ENCODE results near the gene ADGRB3. TPM values are rescaled to one million over a fixed set of nuclear protein-coding genes. Genes with fewer than 3 reads are reported as not detected.

ADGRB3 gene
- polyA plus RNA-seq, 2 of the 4 experiments (the other 2 are of a cell fraction): not detected

GRCh38 chr6:69042297-69042696 is 407.2 kb downstream of the ADGRB3 start:
- Histone ChIP-seq H3K9me3 (no peaks in the 10 kb centered on the region), H3K4me1 (0 out of 3 replicates have a peak, but pooled peaks cover 2% of the 10 kb centered on the region), H3K4me3 (no peak overlapping the region), H3K27ac (no peak overlapping the region), H3K4me2 (no peak overlapping the region)
- TF ChIP-seq FOSL2 (IDR thresholded peaks at IDR 0.05) (no peak), FOSL2 (CRISPR knock-in tag; IDR thresholded peaks at IDR 0.05) (no peak), ZNF302 (CRISPR knock-in tag; IDR thresholded peaks at IDR 0.05) (no peak), BHLHE40 (IDR thresholded peaks at IDR 0.05; ENCODE audit: low read depth, low read length) (no peak), RCOR1 (IDR thresholded peaks at IDR 0.05; ENCODE audit: low read depth, low read length) (no peak), NPAS2 (CRISPR knock-in tag; IDR thresholded peaks at IDR 0.05; ENCODE audit: borderline replicate concordance) (no peak), HES2 (IDR thresholded peaks at IDR 0.05) (no peak), CHD4 (IDR thresholded peaks at IDR 0.05; ENCODE audit: borderline replicate concordance) (no peak), NR3C1 (IDR thresholded peaks at IDR 0.05) (no peak), MYC (IDR thresholded peaks at IDR 0.05; ENCODE audit: borderline replicate concordance, low read length) (no peak), CBX8 (IDR thresholded peaks at IDR 0.05) (no peak), JUN (IDR thresholded peaks at IDR 0.05) (no peak), EHMT2 (IDR thresholded peaks at IDR 0.05; ENCODE audit: low read depth) (no peak), ZC3H11A (IDR thresholded peaks at IDR 0.05) (no peak), HOXB13 (CRISPR knock-in tag; IDR thresholded peaks at IDR 0.05; ENCODE audit: low read depth) (no peak), CHD2 (IDR thresholded peaks at IDR 0.05; ENCODE audit: low read length, partially characterized antibody) (no peak), ESRRA (IDR thresholded peaks at IDR 0.05; ENCODE audit: borderline replicate concordance, low read length) (no peak), SREBF2 (IDR thresholded peaks at IDR 0.05) (no peak), TFCP2L1 (CRISPR knock-in tag; IDR thresholded peaks at IDR 0.05) (no peak)
- ATAC-seq (no peak), DNase-seq (ENCODE audit: low read depth in 1 of 2, low spot score in 1 of 2) (no peak), FAIRE-seq (no peak)
- CTCF ChIA-PET: no interaction called here
- POLR2A ChIA-PET: no interaction called here
- WGBS (ENCODE audit: missing lambda C conversion rate): 42% methylated on average over 3 of the region's 3 CpGs

GRCh38 chr6:69044534-69044933 is 409.5 kb downstream of the ADGRB3 start:
- WGBS (ENCODE audit: missing lambda C conversion rate): 31% methylated on average over 3 of the region's 3 CpGs
- no peak for FAIRE-seq
- peak overlapping the region; percentile 38; the same call in 1 of the 3 replicates for H3K4me2 ChIP-seq
- H3K27ac ChIP-seq: no peak overlapping the region
- ChIA-PET CTCF (no interaction called here), POLR2A (no interaction called here)
- no peaks in the 10 kb centered on the region for H3K9me3 ChIP-seq
- ATAC-seq: no peak
- TF ChIP-seq ZC3H11A (IDR thresholded peaks at IDR 0.05): no peak
- no peak for TF ChIP-seq EHMT2 (IDR thresholded peaks at IDR 0.05; ENCODE audit: low read depth)
- TF ChIP-seq HOXB5 (CRISPR knock-in tag; IDR thresholded peaks at IDR 0.05): no peak
- no peak for TF ChIP-seq ELK1 (IDR thresholded peaks at IDR 0.05; ENCODE audit: low read depth, low read length)
- no peak for TF ChIP-seq RAD21 (conservative IDR thresholded peaks at IDR 0.05 in 1 of 2, IDR thresholded peaks at IDR 0.05 in 1 of 2)
- TF ChIP-seq HES2 (IDR thresholded peaks at IDR 0.05): no peak
- TF ChIP-seq FOSL2 (IDR thresholded peaks at IDR 0.05): 0 out of 2 replicates have a peak, but pooled peaks have one; percentile 20
- peak; percentile 75; the same call in 1 of the 2 replicates for TF ChIP-seq FOSL2 (CRISPR knock-in tag; IDR thresholded peaks at IDR 0.05)
- TF ChIP-seq FOSB (CRISPR knock-in tag; IDR thresholded peaks at IDR 0.05): no peak
- H3K4me1 ChIP-seq: 0 out of 3 replicates have a peak, but pooled peaks cover 2% of the 10 kb centered on the region
- no peak for DNase-seq (ENCODE audit: low read depth in 1 of 2, low spot score in 1 of 2)
- H3K4me3 ChIP-seq: no peak overlapping the region

GRCh38 chr6:69059413-69059812 is 424.3 kb downstream of the ADGRB3 start:
- Histone ChIP-seq H3K4me1 (peaks cover 11% of the 10 kb centered on the region), H3K4me2 (no peak overlapping the region), H3K4me3 (no peak overlapping the region), H3K9me3 (no peaks in the 10 kb centered on the region), H3K27ac (no peak overlapping the region)
- ATAC-seq (no peak), DNase-seq (ENCODE audit: low read depth in 1 of 2, low spot score in 1 of 2) (no peak), FAIRE-seq (no peak)
- ChIA-PET POLR2A (no interaction called here), CTCF (no interaction called here)
- TF ChIP-seq KDM1A (IDR thresholded peaks at IDR 0.05; ENCODE audit: low read depth) (no peak), MYC (IDR thresholded peaks at IDR 0.05; ENCODE audit: borderline replicate concordance, low read length) (no peak), ZC3H11A (IDR thresholded peaks at IDR 0.05) (no peak), HOXB5 (CRISPR knock-in tag; IDR thresholded peaks at IDR 0.05) (no peak), BHLHE40 (IDR thresholded peaks at IDR 0.05; ENCODE audit: low read depth, low read length) (no peak), JUNB (IDR thresholded peaks at IDR 0.05) (no peak), ESRRA (IDR thresholded peaks at IDR 0.05; ENCODE audit: borderline replicate concordance, low read length) (no peak), HOXA7 (CRISPR knock-in tag; IDR thresholded peaks at IDR 0.05) (no peak), HOXB13 (CRISPR knock-in tag; IDR thresholded peaks at IDR 0.05; ENCODE audit: low read depth) (no peak), ZFP36 (IDR thresholded peaks at IDR 0.05; ENCODE audit: borderline replicate concordance, partially characterized antibody) (no peak), NPAS2 (CRISPR knock-in tag; IDR thresholded peaks at IDR 0.05; ENCODE audit: borderline replicate concordance) (no peak), JUN (IDR thresholded peaks at IDR 0.05) (no peak), HES2 (IDR thresholded peaks at IDR 0.05) (no peak), TFCP2L1 (CRISPR knock-in tag; IDR thresholded peaks at IDR 0.05) (no peak), E2F6 (IDR thresholded peaks at IDR 0.05; ENCODE audit: borderline replicate concordance, low read depth) (no peak)
- 30% methylated on average over 1 of the region's 1 CpG for WGBS (ENCODE audit: missing lambda C conversion rate)

All from A549 (cell line).